NB4 (cell line): ENCODE data around the gene GAL3ST2.

ENCODE experiments used
- POLR2A ChIP-seq: IDR thresholded peaks from 2 replicates; pipeline ENCODE4 v1.6.1; 2011; ENCODE audit warnings: mild to moderate bottlenecking; ENCODE audit not compliant: insufficient read length; ENCODE audit errors: extremely low read depth
- TF ChIP-seq, protein P1 (sequence below): IDR thresholded peaks from one replicate; pipeline ENCODE4 v1.5.1; 2012; ENCODE audit warnings: low read depth, low read length

DNA sequence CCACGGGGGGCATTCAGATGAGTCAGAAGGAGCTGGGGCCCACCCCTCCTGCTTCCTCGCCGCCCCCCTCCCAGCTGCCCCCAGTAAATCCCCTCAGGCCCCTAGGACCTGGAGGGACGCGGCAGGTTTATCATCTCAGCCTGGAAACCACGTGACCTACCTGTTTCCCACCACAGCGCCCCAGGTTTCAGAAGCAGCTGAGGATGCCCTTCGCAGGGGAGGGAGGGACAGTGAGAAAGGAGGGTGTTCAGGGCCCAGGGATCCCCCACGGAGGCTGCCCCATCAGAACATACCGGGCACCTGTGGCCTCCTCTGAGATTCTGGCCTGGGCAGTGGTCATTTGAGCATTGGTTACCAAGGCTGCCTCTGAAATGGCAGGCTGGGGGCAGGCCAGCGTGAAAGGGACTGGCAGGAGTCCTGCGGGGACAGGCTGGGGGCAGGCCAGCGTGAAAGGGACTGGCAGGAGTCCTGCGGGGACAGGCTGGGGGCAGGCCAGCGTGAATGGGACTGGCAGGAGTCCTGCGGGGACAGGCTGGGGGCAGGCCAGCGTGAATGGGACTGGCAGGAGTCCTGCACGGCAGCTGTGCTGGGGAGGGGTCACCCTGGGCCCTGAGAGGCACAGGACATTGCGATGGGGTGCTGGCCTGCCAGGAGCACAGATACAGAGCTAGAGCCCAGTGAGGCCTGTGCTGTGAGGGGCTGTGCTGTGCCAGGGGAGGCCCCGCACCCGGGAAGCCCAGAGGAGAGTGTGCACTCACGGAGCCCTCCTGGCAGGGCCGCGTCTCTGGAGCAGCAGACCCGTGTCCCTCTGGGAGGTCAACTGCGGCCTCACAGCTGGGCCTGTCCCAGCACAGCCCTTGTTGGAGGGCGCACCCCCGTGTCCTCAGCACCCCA lies 33.9 kb downstream of the GAL3ST2 start:
- TF ChIP-seq, protein P1, sequence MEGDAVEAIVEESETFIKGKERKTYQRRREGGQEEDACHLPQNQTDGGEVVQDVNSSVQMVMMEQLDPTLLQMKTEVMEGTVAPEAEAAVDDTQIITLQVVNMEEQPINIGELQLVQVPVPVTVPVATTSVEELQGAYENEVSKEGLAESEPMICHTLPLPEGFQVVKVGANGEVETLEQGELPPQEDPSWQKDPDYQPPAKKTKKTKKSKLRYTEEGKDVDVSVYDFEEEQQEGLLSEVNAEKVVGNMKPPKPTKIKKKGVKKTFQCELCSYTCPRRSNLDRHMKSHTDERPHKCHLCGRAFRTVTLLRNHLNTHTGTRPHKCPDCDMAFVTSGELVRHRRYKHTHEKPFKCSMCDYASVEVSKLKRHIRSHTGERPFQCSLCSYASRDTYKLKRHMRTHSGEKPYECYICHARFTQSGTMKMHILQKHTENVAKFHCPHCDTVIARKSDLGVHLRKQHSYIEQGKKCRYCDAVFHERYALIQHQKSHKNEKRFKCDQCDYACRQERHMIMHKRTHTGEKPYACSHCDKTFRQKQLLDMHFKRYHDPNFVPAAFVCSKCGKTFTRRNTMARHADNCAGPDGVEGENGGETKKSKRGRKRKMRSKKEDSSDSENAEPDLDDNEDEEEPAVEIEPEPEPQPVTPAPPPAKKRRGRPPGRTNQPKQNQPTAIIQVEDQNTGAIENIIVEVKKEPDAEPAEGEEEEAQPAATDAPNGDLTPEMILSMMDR = no peak
- no peak for TF ChIP-seq POLR2A
